ENCODE results near the gene MTA1.

DNA sequence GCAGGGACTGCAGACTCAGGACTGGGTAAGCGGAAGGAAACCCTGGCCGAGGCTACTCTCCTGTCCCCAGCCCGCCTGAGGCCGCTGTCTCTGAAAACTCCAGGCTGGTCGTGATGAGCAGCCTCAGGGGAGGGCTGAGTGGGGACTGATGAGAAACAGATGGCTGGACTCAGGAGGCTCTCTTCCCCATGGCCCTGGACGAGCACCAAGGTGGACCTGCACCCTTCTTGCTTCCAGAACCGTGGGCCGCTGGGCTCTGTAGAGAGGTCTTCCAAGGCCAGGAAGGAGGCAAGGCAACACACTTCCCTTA, 20.2 kb upstream of the MTA1 start:
- TF ChIP-seq CTCF (IDR thresholded peaks at IDR 0.05; ENCODE audit: control extremely low read depth in 1 of 3, insufficient read depth in 1 of 3, low read depth in 1 of 3, low read length in 3 of 3) (no peak), YY1 (IDR thresholded peaks at IDR 0.05; ENCODE audit: low read depth, low read length) (no peak), POLR2A (IDR thresholded peaks at IDR 0.05; ENCODE audit: control extremely low read depth in 1 of 2, low read depth in 2 of 2, low read length in 2 of 2) (no peak), CREB1 (IDR thresholded peaks at IDR 0.05) (no peak), EZH2 (IDR thresholded peaks at IDR 0.05; ENCODE audit: low read depth, low read length, severe bottlenecking) (no peak), NRF1 (IDR thresholded peaks at IDR 0.05; ENCODE audit: low read depth, low read length) (no peak), CEBPB (IDR thresholded peaks at IDR 0.05; ENCODE audit: low read depth, low read length) (no peak), EP300 (IDR thresholded peaks at IDR 0.05; ENCODE audit: borderline replicate concordance in 1 of 2, low read depth in 2 of 2, low read length in 2 of 2) (no peak), HDAC6 (IDR thresholded peaks at IDR 0.05; ENCODE audit: low read depth, low read length) (no peak), GABPA (IDR thresholded peaks at IDR 0.05; ENCODE audit: borderline replicate concordance, insufficient read depth, low read length) (no peak)
- TF ChIP-seq, protein P1, sequence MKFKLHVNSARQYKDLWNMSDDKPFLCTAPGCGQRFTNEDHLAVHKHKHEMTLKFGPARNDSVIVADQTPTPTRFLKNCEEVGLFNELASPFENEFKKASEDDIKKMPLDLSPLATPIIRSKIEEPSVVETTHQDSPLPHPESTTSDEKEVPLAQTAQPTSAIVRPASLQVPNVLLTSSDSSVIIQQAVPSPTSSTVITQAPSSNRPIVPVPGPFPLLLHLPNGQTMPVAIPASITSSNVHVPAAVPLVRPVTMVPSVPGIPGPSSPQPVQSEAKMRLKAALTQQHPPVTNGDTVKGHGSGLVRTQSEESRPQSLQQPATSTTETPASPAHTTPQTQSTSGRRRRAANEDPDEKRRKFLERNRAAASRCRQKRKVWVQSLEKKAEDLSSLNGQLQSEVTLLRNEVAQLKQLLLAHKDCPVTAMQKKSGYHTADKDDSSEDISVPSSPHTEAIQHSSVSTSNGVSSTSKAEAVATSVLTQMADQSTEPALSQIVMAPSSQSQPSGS (IDR thresholded peaks at IDR 0.05; ENCODE audit: low read length) = no peak

All from H1 (cell line).